ENCODE measurements around the gene HOXA3. TPM values are rescaled to one million over a fixed set of nuclear protein-coding genes. Genes with fewer than 3 reads are reported as not detected.

HOXA3 gene
- total and polyA plus RNA-seq, 2 of the 8 experiments (the other 6 are each of a cell fraction or from before 2014, with no cell fraction given) = not detected

- 17% methylated on average over 30 of the region's 31 CpGs; no CpG with 5 or more reads in 1 of the 2 experiments for WGBS, 2 experiments (ENCODE audit: extremely low coverage in 1 of 2, insufficient coverage in 1 of 2, insufficient read length in 1 of 2, insufficient replicate concordance in 2 of 2, low coverage in 1 of 2, low lambda C conversion rate in 2 of 2, missing lambda C conversion rate in 1 of 2)
- FAIRE-seq = no peak
- TF ChIP-seq TEAD4 (IDR thresholded peaks at IDR 0.05; ENCODE audit: low read depth, low read length) (no peak), BACH1 (IDR thresholded peaks at IDR 0.05; ENCODE audit: low read length) (no peak), RNF2 (IDR thresholded peaks at IDR 0.05; ENCODE audit: borderline replicate concordance, low read depth, low read length, missing control alignments, poor library complexity, severe bottlenecking) (no peak), POLR2A (IDR thresholded peaks at IDR 0.05; ENCODE audit: control extremely low read depth in 1 of 2, low read depth in 2 of 2, low read length in 2 of 2) (no peak), MAX (IDR thresholded peaks at IDR 0.05) (no peak), RFX5 (IDR thresholded peaks at IDR 0.05; ENCODE audit: borderline replicate concordance, low read depth, low read length) (no peak), NRF1 (IDR thresholded peaks at IDR 0.05; ENCODE audit: low read depth, low read length) (no peak), CBX8 (IDR thresholded peaks at IDR 0.05; ENCODE audit: borderline replicate concordance, low read depth, low read length) (no peak; the same call in 1 of the 2 replicates), CHD2 (IDR thresholded peaks at IDR 0.05; ENCODE audit: low read length) (no peak), BCL11A (IDR thresholded peaks at IDR 0.05; ENCODE audit: low read depth in 2 of 2, low read length in 2 of 2) (no peak), SIN3A (conservative IDR thresholded peaks at IDR 0.05 in 1 of 2, IDR thresholded peaks at IDR 0.05 in 1 of 2; ENCODE audit: low read depth in 1 of 2, low read length in 2 of 2) (no peak), BRCA1 (IDR thresholded peaks at IDR 0.05; ENCODE audit: low read depth, low read length) (no peak), USF2 (IDR thresholded peaks at IDR 0.05; ENCODE audit: low read length) (no peak)
Observed at GRCh38 chr7:27144781-27145164, 7.6 kb downstream of the HOXA3 start.

More at GRCh38 chr7:27144781-27145164, 7.6 kb downstream of the HOXA3 start:
- no peaks in the 10 kb centered on the region for H3K79me1 ChIP-seq (ENCODE audit: low read depth, low read length)
- peak overlapping the region; percentile 9; the same call in 1 of the 2 replicates for H4K8ac ChIP-seq (ENCODE audit: extremely low read depth, insufficient read depth, low read length)
- peak in 1 of 2 experiments; percentile 56 for DNase-seq (ENCODE audit: low read depth in 1 of 2, low spot score in 2 of 2)
- no peak overlapping the region for H3K27ac ChIP-seq (ENCODE audit: low read depth, low read length)
- no peak overlapping the region for H2BK12ac ChIP-seq (ENCODE audit: low read depth, low read length)
- no peak overlapping the region for H2AFZ ChIP-seq (ENCODE audit: low read length)
- H4K91ac ChIP-seq (replicated peaks; ENCODE audit: insufficient read length, low read length) = no peak overlapping the region
- H2BK120ac ChIP-seq (replicated peaks; ENCODE audit: low read depth, low read length) = no peak overlapping the region
- H4K5ac ChIP-seq (ENCODE audit: insufficient read length, low read depth, low read length) = no peak overlapping the region
- H3K36me3 ChIP-seq (ENCODE audit: control insufficient read depth in 2 of 4, insufficient read depth in 4 of 4, low read length in 3 of 4) = peaks cover 0 to 6% (median 0%) of the 10 kb centered on the region in 4 experiments; a peak in 1 of 8 replicates
- H3K23ac ChIP-seq (ENCODE audit: insufficient read length) = no peak overlapping the region
- H3K4ac ChIP-seq (replicated peaks; ENCODE audit: insufficient read length, low read depth, low read length) = no peak overlapping the region
- no peak overlapping the region for H2BK15ac ChIP-seq (ENCODE audit: low read length)
- no peak overlapping the region for H2BK20ac ChIP-seq (ENCODE audit: low read length)
- no peak overlapping the region for H3K9ac ChIP-seq (replicated peaks in 1 of 4; ENCODE audit: extremely low read depth in 1 of 4, low read depth in 3 of 4, low read length in 3 of 4)
- H2AK5ac ChIP-seq (ENCODE audit: low read depth, low read length) = no peak overlapping the region
- no peak overlapping the region for H2BK5ac ChIP-seq (ENCODE audit: low read depth, low read length)
- no peak overlapping the region for H3K14ac ChIP-seq (ENCODE audit: insufficient read length)
- POLR2A ChIA-PET (ENCODE audit: partially characterized antibody) = no interaction called here
- H3K56ac ChIP-seq (replicated peaks; ENCODE audit: insufficient read length, low read depth, low read length) = no peak overlapping the region
- no peaks in the 10 kb centered on the region for H3K79me2 ChIP-seq (ENCODE audit: control insufficient read depth in 1 of 2, insufficient read depth in 2 of 2, low read length in 2 of 2)
- H3K9me3 ChIP-seq (ENCODE audit: insufficient read depth in 2 of 2, low read depth in 1 of 2, low read length in 1 of 2) = peaks cover 0 to 3% of the 10 kb centered on the region in 2 experiments; a peak in 1 of 4 replicates
- peaks cover 26 to 31% of the 10 kb centered on the region in 2 experiments for H4K20me1 ChIP-seq (replicated peaks in 1 of 2; ENCODE audit: control insufficient read depth in 1 of 2, insufficient read depth in 2 of 2, low read length in 2 of 2)
- peaks cover 9% of the 10 kb centered on the region for H3K23me2 ChIP-seq (ENCODE audit: low read depth, low read length)
- H3K18ac ChIP-seq (ENCODE audit: extremely low read depth, low read length) = no peak overlapping the region
- CTCF ChIA-PET (ENCODE audit: partially characterized antibody) = interaction anchor here (0.7 to 12.5 kb wide), 26 partner anchors 9 to 1247 kb away, joined by 3 to 123 read pairs (median 12); partner anchors contain the start of genes HOXA1, HOXA10, HOXA3 and HOXA4
- no peak overlapping the region for H3K4me3 ChIP-seq (ENCODE audit: extremely low read depth in 1 of 4, insufficient read depth in 2 of 4, low read depth in 3 of 4, low read length in 4 of 4)
- peaks cover 96 to 100% (median 99%) of the 10 kb centered on the region in 4 experiments for H3K27me3 ChIP-seq (replicated peaks in 1 of 4; ENCODE audit: control insufficient read depth in 3 of 4, extremely low read depth in 1 of 4, insufficient read depth in 3 of 4, low read length in 3 of 4)
- H3K4me2 ChIP-seq (ENCODE audit: insufficient read depth in 1 of 2, low read depth in 2 of 2, low read length in 2 of 2) = no peak overlapping the region
- H3K4me1 ChIP-seq (replicated peaks in 1 of 4; ENCODE audit: control insufficient read depth in 3 of 4, insufficient read depth in 4 of 4, low read length in 3 of 4) = peaks cover 0 to 9% (median 5%) of the 10 kb centered on the region in 4 experiments; a peak in 5 of 7 replicates
